H7 (cell line): ENCODE results near the gene TIGD1. TPM values are rescaled to one million over a fixed set of nuclear protein-coding genes. Genes with fewer than 3 reads are reported as not detected.
A peak's percentile ranks its signal among the peaks of the same experiment; 100 is the strongest.
"Not testable (repeated sequence)": the region's sequence is repeated elsewhere in the genome, so short reads cannot be mapped to it uniquely, and the experiment has no call there.

Experiments
- DNase-seq: peaks from one replicate; pipeline ENCODE4 v3.0.0; 2012
- H3K27me3 ChIP-seq: 2 replicates; pipeline ENCODE4 v1.6.0; 2011; ENCODE audit warnings: mild to moderate bottlenecking, low read length; ENCODE audit not compliant: control insufficient read depth, insufficient read depth
- H3K36me3 ChIP-seq: replicated peaks from 2 replicates; pipeline ENCODE4 v1.5.1; 2011; ENCODE audit warnings: low read length; ENCODE audit not compliant: control insufficient read depth, insufficient read depth
- H3K4me3 ChIP-seq: 2 replicates; pipeline ENCODE4 v1.5.1; 2011; ENCODE audit warnings: low read depth, mild to moderate bottlenecking, control low read depth, low read length, moderate library complexity; ENCODE audit not compliant: insufficient read depth
- total RNA-seq: library from RNA; depleted of rRNA; stranded (reverse); fragments of >200 nt; shearing (Covaris generic); gene quantifications from 2 replicates; pipeline ENCODE4 v1.2.3, GENCODE V29; 2014

The TIGD1 gene
- total RNA-seq, 1 experiment from 2014 or later = 5.0 TPM

GRCh38 chr2:232537499-232537898, 12.9 kb downstream of the TIGD1 start:
- H3K27me3 ChIP-seq = no peaks in the 10 kb centered on the region
- peak; percentile 26 for DNase-seq
- no peak overlapping the region for H3K4me3 ChIP-seq
- no peaks in the 10 kb centered on the region for H3K36me3 ChIP-seq

GRCh38 chr2:232537079-232537478, 13.3 kb downstream of the TIGD1 start:
- H3K27me3 ChIP-seq = no peaks in the 10 kb centered on the region
- H3K36me3 ChIP-seq = no peaks in the 10 kb centered on the region
- peak; percentile 94 for DNase-seq
- no peak overlapping the region for H3K4me3 ChIP-seq

GRCh38 chr2:232535761-232536530, 14.4 kb downstream of the TIGD1 start:
- DNase-seq = no peak
- Histone ChIP-seq H3K4me3 (no peak overlapping the region), H3K27me3 (no peaks in the 10 kb centered on the region), H3K36me3 (no peaks in the 10 kb centered on the region)

GRCh38 chr2:232534940-232535651, 15.3 kb downstream of the TIGD1 start:
- no peaks in the 10 kb centered on the region for H3K27me3 ChIP-seq
- peak; percentile 56 for DNase-seq
- no peaks in the 10 kb centered on the region for H3K36me3 ChIP-seq

GRCh38 chr2:232533944-232534710, 16.2 kb downstream of the TIGD1 start:
- DNase-seq = peak; percentile 69
- H3K4me3 ChIP-seq = no peak overlapping the region
- H3K36me3 ChIP-seq = no peaks in the 10 kb centered on the region
- H3K27me3 ChIP-seq = no peaks in the 10 kb centered on the region

More at GRCh38 chr2:232534940-232535651, 15.3 kb downstream of the TIGD1 start:
- H3K4me3 ChIP-seq = no peak overlapping the region

- not testable (repeated sequence) for H3K4me3 ChIP-seq, H3K36me3 ChIP-seq, H3K27me3 ChIP-seq
- DNase-seq = peak; percentile 35
Measured at GRCh38 chr2:232532821-232533220, 17.5 kb downstream of the TIGD1 start.

- no peaks in the 10 kb centered on the region for H3K27me3 ChIP-seq
- H3K4me3 ChIP-seq = no peak overlapping the region
Measured at GRCh38 chr2:232532419-232532818, 17.9 kb downstream of the TIGD1 start.

GRCh38 chr2:232530626-232531260, 19.6 kb downstream of the TIGD1 start:
- DNase-seq = peak; percentile 62
- no peaks in the 10 kb centered on the region for H3K36me3 ChIP-seq
- no peaks in the 10 kb centered on the region for H3K27me3 ChIP-seq
- no peak overlapping the region for H3K4me3 ChIP-seq

More at GRCh38 chr2:232532419-232532818, 17.9 kb downstream of the TIGD1 start:
- DNase-seq = no peak
- no peaks in the 10 kb centered on the region for H3K36me3 ChIP-seq

GRCh38 chr2:232529806-232530547, 20.4 kb downstream of the TIGD1 start:
- Histone ChIP-seq H3K27me3 (no peaks in the 10 kb centered on the region; the same call in 1 of the 2 replicates), H3K36me3 (no peaks in the 10 kb centered on the region), H3K4me3 (no peak overlapping the region)
- no peak for DNase-seq

GRCh38 chr2:232528746-232529460, 21.5 kb downstream of the TIGD1 start:
- Histone ChIP-seq H3K36me3 (no peaks in the 10 kb centered on the region), H3K4me3 (no peak overlapping the region)
- no peak for DNase-seq

GRCh38 chr2:232527905-232528470, 22.4 kb downstream of the TIGD1 start:
- Histone ChIP-seq H3K27me3 (peaks cover 17% of the 10 kb centered on the region), H3K36me3 (no peaks in the 10 kb centered on the region), H3K4me3 (no peak overlapping the region)
- DNase-seq = no peak

More at GRCh38 chr2:232528746-232529460, 21.5 kb downstream of the TIGD1 start:
- peaks cover 7% of the 10 kb centered on the region for H3K27me3 ChIP-seq

GRCh38 chr2:232526372-232526941, 23.9 kb downstream of the TIGD1 start:
- Histone ChIP-seq H3K36me3 (no peaks in the 10 kb centered on the region), H3K27me3 (peaks cover 29% of the 10 kb centered on the region), H3K4me3 (no peak overlapping the region)
- DNase-seq = peak; percentile 62
